HK-2 (cell line): ENCODE results near the gene SLC47A1.
"Not testable (repeated sequence)": the region's sequence is repeated elsewhere in the genome, so short reads cannot be mapped to it uniquely, and the experiment has no call there.

ENCODE experiments used
- DNase-seq: peaks from one replicate; pipeline ENCODE4 v3.0.0-alpha.2; 2018; ENCODE audit not compliant: unreplicated experiment

Gene SLC47A1

GRCh38 chr17:19520641-19521040 lies 13.0 kb upstream of the SLC47A1 start:
- DNase-seq: no peak

- DNase-seq: no peak
Observed at GRCh38 chr17:19523690-19524089, 10.0 kb upstream of the SLC47A1 start.

GRCh38 chr17:19526950-19527349 lies 6.7 kb upstream of the SLC47A1 start:
- not testable (repeated sequence) for DNase-seq

DNA sequence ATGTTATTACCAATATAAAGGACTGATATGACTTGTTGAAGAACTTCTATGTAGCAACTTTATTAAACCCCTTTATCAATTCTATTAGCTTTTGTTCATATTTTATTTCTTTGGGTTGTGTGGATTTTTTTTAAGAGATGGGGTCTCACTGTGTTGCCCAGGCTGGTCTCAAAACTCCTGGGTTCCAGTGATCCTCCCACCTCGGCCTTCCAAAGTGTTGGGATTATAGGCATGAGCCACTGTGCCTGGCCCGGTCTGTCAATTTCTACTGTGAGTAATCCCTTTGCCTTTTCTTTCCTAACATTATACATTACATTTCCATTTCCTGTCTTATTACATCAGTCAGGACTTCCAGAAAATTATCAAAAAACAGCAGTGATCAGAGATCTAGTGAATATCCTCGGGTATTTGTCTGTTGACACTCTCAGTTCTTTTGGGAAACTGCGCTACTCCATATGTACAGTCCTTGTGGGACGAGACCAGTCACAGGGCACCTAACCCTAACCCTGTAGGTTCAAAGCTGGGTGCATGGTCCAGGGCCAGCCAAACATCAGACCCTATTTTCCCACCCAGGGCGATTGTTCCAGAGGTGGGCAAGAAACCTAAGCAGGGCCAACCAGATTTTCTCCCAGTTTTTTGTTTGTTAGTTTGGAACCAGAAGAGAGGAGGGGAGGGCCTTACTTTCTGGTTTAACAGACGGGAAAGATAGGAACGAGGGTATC lies 1.7 kb upstream of the SLC47A1 start:
- DNase-seq: no peak

- no peak for DNase-seq
Observed at GRCh38 chr17:19533036-19533717, 477 bp upstream of the SLC47A1 start.

GRCh38 chr17:19534562-19535149 lies 1.0 kb downstream of the SLC47A1 start:
- peak; percentile 23 for DNase-seq

GRCh38 chr17:19537111-19537510 lies 3.5 kb downstream of the SLC47A1 start:
- no peak for DNase-seq

GRCh38 chr17:19538095-19539039 lies 4.7 kb downstream of the SLC47A1 start:
- no peak for DNase-seq

DNA sequence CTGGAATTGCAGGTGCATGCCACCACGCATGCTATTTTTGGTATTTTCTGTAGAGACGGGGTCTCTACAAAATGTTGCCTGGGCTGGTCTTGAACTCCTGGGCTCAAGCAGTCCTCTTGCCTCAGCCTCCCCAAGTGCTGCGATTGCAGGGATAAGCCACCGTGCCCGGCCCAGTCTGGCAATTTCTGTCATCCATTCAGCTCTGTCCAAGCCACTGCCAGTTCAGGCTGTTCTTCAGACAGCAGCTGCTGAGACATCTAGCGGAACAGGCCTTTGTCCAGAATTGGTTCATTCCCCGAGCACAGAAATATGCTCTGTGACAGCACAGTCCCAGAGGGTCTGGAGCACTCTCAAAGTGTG lies 5.4 kb downstream of the SLC47A1 start:
- DNase-seq: no peak

DNA sequence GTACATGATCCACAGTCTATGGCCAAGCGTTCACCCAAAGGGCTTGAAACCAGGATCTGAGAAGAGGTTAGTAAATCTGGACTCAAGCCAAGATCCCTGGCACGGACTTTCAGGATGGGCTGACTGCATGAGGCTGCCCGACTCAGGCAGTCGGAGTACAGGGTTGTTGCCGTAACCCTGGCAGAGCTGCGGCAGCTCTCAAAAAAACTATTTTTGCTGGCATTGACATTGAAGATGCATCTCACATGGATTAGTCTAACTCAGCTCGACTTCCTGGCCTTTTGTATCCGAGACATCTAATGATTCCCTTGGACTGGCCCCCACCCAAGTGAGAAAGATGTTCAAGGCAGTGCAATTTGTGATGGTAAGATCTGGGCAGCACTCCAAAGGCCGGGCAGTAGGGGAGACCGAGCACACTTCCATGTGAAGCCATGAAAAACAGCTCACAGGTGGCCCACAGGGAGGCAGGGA lies 6.2 kb downstream of the SLC47A1 start:
- DNase-seq: no peak

GRCh38 chr17:19540706-19541370 lies 7.2 kb downstream of the SLC47A1 start:
- no peak for DNase-seq

- DNase-seq: no peak
Observed at GRCh38 chr17:19541445-19541844, 7.8 kb downstream of the SLC47A1 start.

- DNase-seq: no peak
Observed at GRCh38 chr17:19542247-19542646, 8.6 kb downstream of the SLC47A1 start.

- DNase-seq: no peak
Observed at GRCh38 chr17:19544366-19544765, 10.7 kb downstream of the SLC47A1 start.

- no peak for DNase-seq
Observed at GRCh38 chr17:19546289-19547065, 12.8 kb downstream of the SLC47A1 start.

DNA sequence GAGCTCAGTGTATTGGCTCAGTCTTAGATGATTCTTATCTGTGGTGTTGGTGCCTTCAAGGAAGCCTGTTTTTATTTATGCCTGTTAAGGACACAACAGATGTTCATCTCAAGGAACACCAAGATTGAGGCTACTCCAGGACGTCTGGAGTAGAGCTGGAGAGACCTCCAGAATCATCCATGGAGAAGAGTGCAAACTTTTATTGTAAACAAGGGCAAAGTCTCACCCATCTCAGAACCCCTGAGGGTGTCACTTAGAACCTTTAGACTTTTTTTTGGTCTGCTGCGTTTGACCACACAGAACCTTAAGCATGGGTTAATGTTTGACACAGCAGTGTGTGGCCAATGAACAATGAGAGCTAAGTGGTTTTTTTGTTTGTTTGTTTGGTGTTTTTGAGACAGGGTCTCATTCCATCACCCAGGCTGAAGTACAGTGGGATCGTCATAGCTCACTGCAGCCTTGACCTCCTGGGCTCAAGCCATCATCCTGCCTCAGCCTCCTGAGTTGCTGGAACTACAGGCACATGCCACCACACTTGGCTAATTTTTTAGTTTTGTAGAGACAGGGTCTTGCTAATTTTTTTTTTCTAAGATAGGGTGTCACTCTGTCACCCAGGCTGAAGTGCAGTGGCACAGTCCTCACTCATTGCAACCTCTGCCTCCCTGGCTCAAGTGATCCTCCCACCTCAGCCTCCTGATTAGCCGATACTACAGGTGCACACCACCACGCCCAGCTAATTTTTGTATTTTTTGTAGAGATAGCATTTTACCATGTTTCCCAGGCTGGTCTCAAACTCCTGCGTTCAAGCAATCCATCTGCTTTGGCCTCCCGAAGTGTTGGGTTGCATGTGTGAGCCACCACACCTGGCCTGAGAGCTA lies 16.3 kb downstream of the SLC47A1 start:
- no peak for DNase-seq

DNA sequence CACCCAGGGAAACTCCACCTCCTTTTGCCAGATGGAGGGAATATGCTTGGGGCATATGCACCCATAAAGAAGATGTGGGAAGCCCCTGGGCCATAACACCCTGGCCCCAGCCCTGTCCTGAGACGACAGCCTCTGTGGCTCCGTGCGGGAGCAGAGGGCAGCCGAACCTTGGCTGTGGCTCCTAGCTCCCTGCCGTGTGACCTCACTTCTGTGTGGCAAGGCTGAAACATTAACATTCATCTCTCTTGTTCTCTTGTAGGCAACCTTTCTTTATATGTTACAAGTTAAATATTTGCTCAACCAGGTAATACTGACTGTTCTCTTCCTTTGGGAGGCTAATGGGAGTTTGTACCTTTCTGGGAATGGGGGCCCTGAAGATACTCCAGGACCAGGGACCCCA lies 17.5 kb downstream of the SLC47A1 start:
- DNase-seq: no peak

GRCh38 chr17:19551591-19552148 lies 18.0 kb downstream of the SLC47A1 start:
- DNase-seq: no peak

GRCh38 chr17:19553036-19553435 lies 19.4 kb downstream of the SLC47A1 start:
- no peak for DNase-seq
